Endothelial cell of umbilical vein (primary cell): ENCODE data around the gene SPINK6. TPM values are rescaled to one million over a fixed set of nuclear protein-coding genes. Genes with fewer than 3 reads are reported as not detected.

Experiments used
- BruUV-seq: library from RNA; stranded (reverse); fragments of 400-500 nt; replicated peaks from 2 replicates; lab custom pipeline; 2021; lab: Mats Ljungman, UMichigan
- CTCF ChIA-PET: fragments of 300-600, 350-600 bp; sonication (Branson Sonifier 250); formaldehyde crosslinking; loops from one replicate; lab custom pipeline; 2021; ENCODE audit warnings: antibody characterized with exemption, inconsistent platforms; lab: Charles Lee
- POLR2A ChIA-PET: fragments of 300-600, 350-600 bp; sonication (Branson Sonifier 250); formaldehyde crosslinking; loops from one replicate; lab custom pipeline; 2021; ENCODE audit warnings: antibody characterized with exemption, inconsistent platforms; lab: Charles Lee
- DNase-seq: peaks from one replicate; pipeline ENCODE4 v3.0.0-alpha.2; 2011; ENCODE audit warnings: low read depth, low spot score
- FAIRE-seq: peaks from 2 replicates; lab custom pipeline; 2011; peaks lifted over from hg19 to GRCh38; lab: Jason Lieb, UNC
- H2AFZ ChIP-seq: 2 replicates; pipeline ENCODE4 v1.6.0; 2012; ENCODE audit warnings: low read depth, low read length, control low read depth, inconsistent platforms
- H3K27ac ChIP-seq: 2 replicates; pipeline ENCODE4 v1.5.1; 2011; ENCODE audit warnings: low read depth, mild to moderate bottlenecking, control low read depth, low read length, moderate library complexity; ENCODE audit not compliant: insufficient read depth
- H3K27me3 ChIP-seq, 2 experiments: 2 replicates each; pipeline versions ENCODE4 v1.6.0 to v1.6.1; 2011; ENCODE audit warnings: low read length in 2 of 2, mixed read lengths in 1 of 2; ENCODE audit not compliant: control insufficient read depth in 2 of 2, insufficient read depth in 2 of 2
- H3K36me3 ChIP-seq, 2 experiments: 2 replicates in 1 of 2; 3 replicates in 1 of 2; pipeline ENCODE4 v1.5.1; 2011; ENCODE audit warnings: low read length in 2 of 2, mild to moderate bottlenecking in 1 of 2, moderate library complexity in 1 of 2; ENCODE audit not compliant: control insufficient read depth in 2 of 2, insufficient read depth in 2 of 2; ENCODE audit errors: extremely low read depth in 1 of 2
- H3K4me1 ChIP-seq: 3 replicates; pipeline ENCODE4 v1.5.1; 2011; ENCODE audit warnings: mild to moderate bottlenecking, low read length; ENCODE audit not compliant: control insufficient read depth, insufficient read depth; ENCODE audit errors: extremely low read depth
- H3K4me2 ChIP-seq: 2 replicates; pipeline ENCODE4 v1.6.1; 2011; ENCODE audit warnings: low read length, control low read depth, mixed read lengths; ENCODE audit not compliant: insufficient read depth
- H3K4me3 ChIP-seq, 3 experiments: fragments of 200-600 bp in 1 of 3; sonication (generic), shearing (Covaris generic) in 1 of 3; replicated peaks in 1 of 3; 2 replicates each; pipeline ENCODE4 v1.5.1; 2011 to 2016; ENCODE audit warnings: control low read depth in 3 of 3, low read length in 3 of 3, mild to moderate bottlenecking in 2 of 3, inconsistent platforms in 1 of 3, low read depth in 1 of 3, moderate library complexity in 1 of 3; ENCODE audit not compliant: insufficient read depth in 1 of 3
- H3K79me2 ChIP-seq: 2 replicates; pipeline ENCODE4 v1.6.0; 2012; ENCODE audit warnings: low read length, inconsistent platforms; ENCODE audit not compliant: control insufficient read depth, insufficient read depth
- H3K9ac ChIP-seq: replicated peaks from 2 replicates; pipeline ENCODE3; 2011; ENCODE audit warnings: low read length, control low read depth; ENCODE audit not compliant: insufficient read depth; ENCODE audit errors: extremely low read depth
- H3K9me1 ChIP-seq: replicated peaks from 3 replicates; pipeline ENCODE4 v1.6.0; 2011; ENCODE audit warnings: mild to moderate bottlenecking, low read length; ENCODE audit not compliant: control insufficient read depth, insufficient read depth; ENCODE audit errors: extremely low read depth
- H3K9me3 ChIP-seq: replicated peaks from 2 replicates; pipeline ENCODE4 v1.5.1; 2012; ENCODE audit warnings: low read length, inconsistent platforms; ENCODE audit not compliant: control insufficient read depth, insufficient read depth
- H4K20me1 ChIP-seq: replicated peaks from 2 replicates; pipeline ENCODE3; 2011; ENCODE audit warnings: mild to moderate bottlenecking, low read length; ENCODE audit not compliant: control insufficient read depth, insufficient read depth; ENCODE audit errors: extremely low read depth
- JUN ChIP-seq: IDR thresholded peaks from 2 replicates; pipeline ENCODE4 v1.6.1; 2011; ENCODE audit warnings: borderline replicate concordance, low read depth; ENCODE audit not compliant: insufficient read length, insufficient read depth
- MYC ChIP-seq: IDR thresholded peaks from one replicate; pipeline ENCODE4 v1.6.1; 2011; ENCODE audit warnings: mild to moderate bottlenecking, low read depth, low read length
- POLR2AphosphoS5 ChIP-seq: IDR thresholded peaks from 2 replicates; pipeline ENCODE4 v1.6.1; 2012; ENCODE audit warnings: low read depth, mild to moderate bottlenecking, control low read depth, low read length, moderate library complexity; ENCODE audit not compliant: insufficient read depth
- dilution Hi-C: fragments of 300-500 bp; cut with MboI; formaldehyde crosslinking; loops from one replicate; pipeline ENCODE4 v1.15.0; 2019; ENCODE audit warnings: low sequenced_read_pairs; ENCODE audit not compliant: extremely low pct_ligation_motif_present
- intact Hi-C: fragments of 100-400 bp; cut with micrococcal nuclease; formaldehyde crosslinking; loops from one replicate; pipeline ENCODE4 v1.10.0; 2022
- polyA plus RNA-seq, 4 experiments: library from polyadenylated mRNA; depleted of rRNA in 3 of 4; stranded (reverse) in 3 of 4; unstranded in 1 of 4; fragments of >200 nt; gene quantifications; 2 replicates each; pipeline versions ENCODE4 v1.2.1 to v1.2.3, GENCODE V29; 2011 to 2012; ENCODE audit warnings: missing spikeins in 1 of 4
- total RNA-seq: library from RNA; stranded (reverse); gene quantifications from 2 replicates; pipeline ENCODE4 v1.2.3, GENCODE V29; 2021

Gene SPINK6
- total and polyA plus RNA-seq, 2 donors (not counting 3 experiments of a cell fraction or from before 2014, with no cell fraction given) = not detected

DNA sequence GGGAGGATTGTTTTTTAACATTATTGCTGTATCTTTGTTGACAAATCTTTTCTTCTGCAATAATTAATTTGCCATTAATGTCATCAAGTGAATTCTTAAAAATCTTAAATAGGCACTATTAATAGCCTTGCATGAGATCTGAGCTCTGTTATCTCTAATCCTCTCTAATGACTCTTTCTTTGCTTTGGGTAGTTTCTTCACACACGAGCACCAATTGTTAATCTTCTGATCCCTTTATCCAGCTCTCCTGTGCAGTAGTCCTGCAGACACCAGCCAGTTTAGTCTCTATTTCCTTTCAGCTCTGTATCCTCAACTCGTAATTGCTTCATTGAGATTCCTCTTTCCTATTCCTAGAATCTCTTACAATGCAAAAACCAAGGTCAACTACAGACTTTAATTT lies 26.4 kb upstream of the SPINK6 start:
- Histone ChIP-seq H3K27me3 (no peaks in the 10 kb centered on the region), H3K9ac (no peak overlapping the region), H3K27ac (no peak overlapping the region), H3K79me2 (no peaks in the 10 kb centered on the region), H3K9me3 (no peaks in the 10 kb centered on the region), H3K9me1 (no peaks in the 10 kb centered on the region), H3K4me2 (no peak overlapping the region), H3K4me3 (no peak overlapping the region), H3K4me1 (no peaks in the 10 kb centered on the region), H4K20me1 (no peaks in the 10 kb centered on the region), H2AFZ (no peak overlapping the region), H3K36me3 (no peaks in the 10 kb centered on the region)
- DNase-seq (no peak), FAIRE-seq (no peak)
- BruUV-seq = no TSS peak
- intact Hi-C loops (no loop called here), dilution Hi-C loops (no loop called here)
- TF ChIP-seq JUN (no peak), POLR2AphosphoS5 (no peak)
- ChIA-PET CTCF (interaction anchor here (0.9 to 3.5 kb wide), 4 partner anchors 22 to 554 kb away, joined by 3 to 36 read pairs (median 4); no protein-coding TSS in a partner anchor), POLR2A (no interaction called here)

DNA sequence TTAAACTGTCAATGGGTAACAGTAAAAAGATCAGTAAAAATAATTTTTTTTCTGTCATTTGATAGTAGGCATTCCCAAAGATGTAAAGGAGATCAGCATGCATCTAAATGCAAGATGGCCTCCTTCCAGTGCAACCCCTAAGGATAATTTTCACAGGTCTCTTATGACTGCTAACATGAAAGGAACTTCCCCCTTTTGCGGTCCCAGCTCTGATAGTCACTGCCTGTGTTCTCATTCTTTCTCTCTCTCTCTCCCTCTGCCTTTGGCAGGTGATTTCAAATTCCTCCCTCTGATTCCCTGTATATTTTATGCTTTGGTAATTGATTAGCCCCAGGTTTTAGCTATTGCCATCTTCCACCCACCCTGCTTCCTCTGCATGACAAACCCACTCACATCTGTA lies 25.6 kb upstream of the SPINK6 start:
- TF ChIP-seq POLR2AphosphoS5 = no peak
- no peak for TF ChIP-seq MYC

More for the DNA sequence above, 25.6 kb upstream of the SPINK6 start:
- DNase-seq (no peak), FAIRE-seq (no peak)
- Histone ChIP-seq H3K9me3 (no peaks in the 10 kb centered on the region), H4K20me1 (no peaks in the 10 kb centered on the region), H3K27ac (no peak overlapping the region), H3K4me3 (no peak overlapping the region), H3K4me1 (no peaks in the 10 kb centered on the region), H3K36me3 (no peaks in the 10 kb centered on the region), H2AFZ (no peak overlapping the region), H3K27me3 (no peaks in the 10 kb centered on the region), H3K4me2 (no peak overlapping the region), H3K9ac (no peak overlapping the region), H3K79me2 (no peaks in the 10 kb centered on the region), H3K9me1 (no peaks in the 10 kb centered on the region)
- BruUV-seq = no TSS peak
- intact Hi-C loops (no loop called here), dilution Hi-C loops (no loop called here)
- ChIA-PET CTCF (interaction anchor here (1.1 to 3.5 kb wide), 2 partner anchors 551 to 554 kb away, joined by 3 to 36 read pairs; no protein-coding TSS in a partner anchor), POLR2A (no interaction called here)
